OCI-LY3 (cell line): ENCODE results near the gene PLCB1.

Experiments
- EZH2phosphoT487 ChIP-seq: fragments of 200-600 bp; shearing (Covaris generic); IDR thresholded peaks from 2 replicates; pipeline ENCODE4 v1.6.1; 2018; ENCODE audit warnings: antibody characterized with exemption, mixed run types, low read depth
- TF ChIP-seq, protein P1 (sequence below): fragments of 200-600, 300-600 bp; sonication (generic); IDR thresholded peaks from 2 replicates; pipeline ENCODE4 v1.5.1; 2014; ENCODE audit warnings: antibody characterized with exemption, low read length, low read depth

DNA sequence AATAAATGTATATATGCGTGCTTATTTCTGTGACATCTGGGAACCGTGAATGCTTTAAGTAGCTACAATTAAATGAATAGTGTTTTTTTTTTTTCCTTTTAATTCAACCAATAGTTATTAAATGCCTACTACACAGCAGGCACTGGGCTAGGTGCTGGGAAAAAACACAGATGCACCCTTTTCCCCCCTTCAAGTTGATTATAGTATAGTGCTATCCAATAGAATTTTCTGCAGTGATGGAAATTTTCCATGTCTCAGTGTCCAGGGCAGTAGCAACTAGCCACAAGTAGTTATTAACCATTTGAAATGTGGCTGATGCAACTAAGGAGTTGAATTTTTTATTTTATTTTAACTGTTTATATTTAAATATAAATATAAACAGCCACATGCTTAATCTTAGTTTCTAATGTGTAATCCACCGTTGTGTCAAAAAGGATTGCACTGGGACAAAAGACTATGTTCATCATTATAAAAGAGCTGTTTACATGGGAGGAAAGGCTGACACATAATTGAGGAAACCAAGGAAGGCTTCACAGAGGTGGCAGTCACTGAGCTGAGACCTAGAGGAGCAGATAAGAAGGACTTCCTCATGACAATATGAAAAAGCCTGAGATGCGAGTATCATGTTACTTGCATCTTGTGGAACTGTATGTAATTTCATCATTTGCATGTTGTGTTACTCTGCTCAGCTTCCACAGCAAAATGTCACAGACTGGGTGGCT is 675.6 kb downstream of the PLCB1 start:
- TF ChIP-seq, protein P1, sequence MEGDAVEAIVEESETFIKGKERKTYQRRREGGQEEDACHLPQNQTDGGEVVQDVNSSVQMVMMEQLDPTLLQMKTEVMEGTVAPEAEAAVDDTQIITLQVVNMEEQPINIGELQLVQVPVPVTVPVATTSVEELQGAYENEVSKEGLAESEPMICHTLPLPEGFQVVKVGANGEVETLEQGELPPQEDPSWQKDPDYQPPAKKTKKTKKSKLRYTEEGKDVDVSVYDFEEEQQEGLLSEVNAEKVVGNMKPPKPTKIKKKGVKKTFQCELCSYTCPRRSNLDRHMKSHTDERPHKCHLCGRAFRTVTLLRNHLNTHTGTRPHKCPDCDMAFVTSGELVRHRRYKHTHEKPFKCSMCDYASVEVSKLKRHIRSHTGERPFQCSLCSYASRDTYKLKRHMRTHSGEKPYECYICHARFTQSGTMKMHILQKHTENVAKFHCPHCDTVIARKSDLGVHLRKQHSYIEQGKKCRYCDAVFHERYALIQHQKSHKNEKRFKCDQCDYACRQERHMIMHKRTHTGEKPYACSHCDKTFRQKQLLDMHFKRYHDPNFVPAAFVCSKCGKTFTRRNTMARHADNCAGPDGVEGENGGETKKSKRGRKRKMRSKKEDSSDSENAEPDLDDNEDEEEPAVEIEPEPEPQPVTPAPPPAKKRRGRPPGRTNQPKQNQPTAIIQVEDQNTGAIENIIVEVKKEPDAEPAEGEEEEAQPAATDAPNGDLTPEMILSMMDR = no peak
- TF ChIP-seq EZH2phosphoT487 = no peak
